H1 (cell line): Measurements from ENCODE around the gene INVS. TPM values are rescaled to one million over a fixed set of nuclear protein-coding genes. Genes with fewer than 3 reads are reported as not detected.

Experiments used
- CTCF ChIA-PET: fragments of 300-600 bp; sonication (Branson Sonifier 250); formaldehyde crosslinking; loops from one replicate; lab custom pipeline; 2021; ENCODE audit not compliant: partially characterized antibody; lab: Charles Lee
- POLR2A ChIA-PET: fragments of 300-600 bp; sonication (Branson Sonifier 250); formaldehyde crosslinking; loops from one replicate; lab custom pipeline; 2021; ENCODE audit warnings: inconsistent platforms; ENCODE audit not compliant: partially characterized antibody; lab: Charles Lee
- DNase-seq, 2 experiments: peaks; one replicate each; pipeline versions ENCODE4 v3.0.0 to v3.0.0-alpha.2; 2010 to 2022; ENCODE audit warnings: low spot score in 2 of 2, low read depth in 1 of 2, mixed read lengths in 1 of 2
- FAIRE-seq: peaks from 2 replicates; lab custom pipeline; 2011; peaks lifted over from hg19 to GRCh38; lab: Jason Lieb, UNC
- H2AFZ ChIP-seq: 2 replicates; pipeline ENCODE4 v1.8.1; 2012; ENCODE audit warnings: low read length, inconsistent platforms
- H2AK5ac ChIP-seq: 2 replicates; pipeline ENCODE4 v1.6.1; 2013; ENCODE audit warnings: low read depth, low read length
- H2BK120ac ChIP-seq: replicated peaks from 2 replicates; pipeline ENCODE3; 2013; ENCODE audit warnings: low read depth, low read length, inconsistent platforms
- H2BK12ac ChIP-seq: 2 replicates; pipeline ENCODE4 v1.6.1; 2013; ENCODE audit warnings: low read depth, low read length
- H2BK15ac ChIP-seq: 2 replicates; pipeline ENCODE4 v1.6.1; 2013; ENCODE audit warnings: low read length
- H2BK20ac ChIP-seq: 2 replicates; pipeline ENCODE4 v1.6.1; 2013; ENCODE audit warnings: low read length
- H2BK5ac ChIP-seq: 2 replicates; pipeline ENCODE4 v1.6.1; 2013; ENCODE audit warnings: low read depth, low read length
- H3K14ac ChIP-seq: 2 replicates; pipeline ENCODE4 v1.6.1; 2013; ENCODE audit warnings: inconsistent platforms; ENCODE audit not compliant: insufficient read length
- H3K18ac ChIP-seq: 2 replicates; pipeline ENCODE4 v1.6.1; 2013; ENCODE audit warnings: low read length; ENCODE audit errors: extremely low read depth
- H3K23ac ChIP-seq: 2 replicates; pipeline ENCODE4 v1.6.1; 2013; ENCODE audit warnings: inconsistent platforms; ENCODE audit not compliant: insufficient read length
- H3K23me2 ChIP-seq: 2 replicates; pipeline ENCODE4 v1.6.1; 2013; ENCODE audit warnings: low read depth, low read length
- H3K27ac ChIP-seq: 2 replicates; pipeline ENCODE4 v1.6.1; 2011; ENCODE audit warnings: low read depth, low read length, inconsistent platforms
- H3K27me3 ChIP-seq, 4 experiments: replicated peaks in 1 of 4; 1 replicate in 1 of 4; 2 replicates in 3 of 4; pipeline versions ENCODE4 v1.6.1 to v1.8.1; 2011 to 2013; ENCODE audit warnings: low read length in 3 of 4, mild to moderate bottlenecking in 3 of 4, inconsistent platforms in 2 of 4, mixed read lengths in 2 of 4, moderate library complexity in 1 of 4; ENCODE audit not compliant: control insufficient read depth in 3 of 4, insufficient read depth in 3 of 4; ENCODE audit errors: extremely low read depth in 1 of 4
- H3K36me3 ChIP-seq, 4 experiments: 2 replicates each; pipeline versions ENCODE4 v1.6.1 to v1.8.1; 2011 to 2013; ENCODE audit warnings: mild to moderate bottlenecking in 4 of 4, low read length in 3 of 4, moderate library complexity in 2 of 4, control low read depth in 1 of 4, inconsistent platforms in 1 of 4; ENCODE audit not compliant: insufficient read depth in 4 of 4, control insufficient read depth in 2 of 4
- H3K4ac ChIP-seq: replicated peaks from 2 replicates; pipeline ENCODE3; 2013; ENCODE audit warnings: low read length, low read depth, mixed read lengths, inconsistent platforms; ENCODE audit not compliant: insufficient read length
- H3K4me1 ChIP-seq, 4 experiments: replicated peaks in 1 of 4; 1 replicate in 1 of 4; 2 replicates in 3 of 4; pipeline versions ENCODE4 v1.6.1 to v1.8.1; 2011 to 2013; ENCODE audit warnings: low read length in 3 of 4, inconsistent platforms in 2 of 4, mixed read lengths in 1 of 4; ENCODE audit not compliant: insufficient read depth in 4 of 4, control insufficient read depth in 3 of 4
- H3K4me2 ChIP-seq, 2 experiments: 2 replicates each; pipeline versions ENCODE4 v1.6.1 to v1.8.1; 2011 to 2013; ENCODE audit warnings: low read depth in 2 of 2, low read length in 2 of 2, control low read depth in 1 of 2, inconsistent platforms in 1 of 2, mild to moderate bottlenecking in 1 of 2; ENCODE audit not compliant: insufficient read depth in 1 of 2
- H3K4me3 ChIP-seq, 4 experiments: fragments of 200-600, 300-600 bp in 1 of 4; sonication (generic), shearing (Covaris generic), sonication (Bioruptor Twin) in 1 of 4; 2 replicates each; pipeline versions ENCODE4 v1.5.1 to v1.8.1; 2011 to 2016; ENCODE audit warnings: low read length in 4 of 4, low read depth in 3 of 4, control low read depth in 2 of 4, inconsistent platforms in 2 of 4, mild to moderate bottlenecking in 2 of 4, mixed read lengths in 1 of 4, moderate library complexity in 1 of 4; ENCODE audit not compliant: insufficient read depth in 2 of 4; ENCODE audit errors: extremely low read depth in 1 of 4
- H3K56ac ChIP-seq: replicated peaks from 2 replicates; pipeline ENCODE3; 2013; ENCODE audit warnings: low read depth, mild to moderate bottlenecking, mixed read lengths, low read length, inconsistent platforms; ENCODE audit not compliant: insufficient read length
- H3K79me1 ChIP-seq: 2 replicates; pipeline ENCODE4 v1.6.1; 2013; ENCODE audit warnings: low read depth, low read length, control low read depth
- H3K79me2 ChIP-seq, 2 experiments: 2 replicates each; pipeline versions ENCODE4 v1.6.1 to v1.8.1; 2012 to 2013; ENCODE audit warnings: low read length in 2 of 2, mild to moderate bottlenecking in 2 of 2, inconsistent platforms in 1 of 2; ENCODE audit not compliant: insufficient read depth in 2 of 2, control insufficient read depth in 1 of 2
- H3K9ac ChIP-seq, 4 experiments: replicated peaks in 1 of 4; 1 replicate in 1 of 4; 2 replicates in 3 of 4; pipeline versions ENCODE4 v1.6.1 to v1.8.1; 2011 to 2013; ENCODE audit warnings: low read depth in 3 of 4, low read length in 3 of 4, control low read depth in 2 of 4, mild to moderate bottlenecking in 2 of 4, moderate library complexity in 2 of 4, inconsistent platforms in 1 of 4; ENCODE audit errors: extremely low read depth in 1 of 4
- H3K9me3 ChIP-seq, 2 experiments: 2 replicates each; pipeline versions ENCODE4 v1.6.1 to v1.8.1; 2012 to 2013; ENCODE audit warnings: mild to moderate bottlenecking in 2 of 2, moderate library complexity in 2 of 2, control low read depth in 1 of 2, inconsistent platforms in 1 of 2, low read depth in 1 of 2, low read length in 1 of 2, mixed read lengths in 1 of 2; ENCODE audit not compliant: insufficient read depth in 2 of 2
- H4K20me1 ChIP-seq, 2 experiments: replicated peaks in 1 of 2; 2 replicates each; pipeline versions ENCODE3 to v1.8.1; 2011 to 2013; ENCODE audit warnings: inconsistent platforms in 2 of 2, low read length in 2 of 2, mild to moderate bottlenecking in 1 of 2; ENCODE audit not compliant: insufficient read depth in 2 of 2, control insufficient read depth in 1 of 2
- H4K5ac ChIP-seq: 2 replicates; pipeline ENCODE4 v1.6.1; 2013; ENCODE audit warnings: low read length, low read depth, mixed read lengths, inconsistent platforms; ENCODE audit not compliant: insufficient read length
- H4K8ac ChIP-seq: 2 replicates; pipeline ENCODE4 v1.8.0; 2013; ENCODE audit warnings: mild to moderate bottlenecking, moderate library complexity, low read length, inconsistent platforms; ENCODE audit not compliant: insufficient read depth; ENCODE audit errors: extremely low read depth
- H4K91ac ChIP-seq: replicated peaks from 2 replicates; pipeline ENCODE3; 2013; ENCODE audit warnings: low read length, mixed read lengths, inconsistent platforms; ENCODE audit not compliant: insufficient read length
- ATF2 ChIP-seq: IDR thresholded peaks from 2 replicates; pipeline ENCODE4 v1.6.1; 2012; ENCODE audit warnings: low read length, inconsistent platforms
- PHF8 ChIP-seq: fragments of 200-600 bp; sonication (generic); conservative IDR thresholded peaks from 2 replicates; pipeline ENCODE4 v1.7.1; 2012; ENCODE audit warnings: low read depth, mild to moderate bottlenecking, inconsistent platforms, low read length, moderate library complexity
- RNF2 ChIP-seq: fragments of 200-900, 300-1000 bp; sonication (generic); IDR thresholded peaks from 2 replicates; pipeline ENCODE4 v1.7.1; 2016; ENCODE audit warnings: borderline replicate concordance, low read depth, mild to moderate bottlenecking, antibody characterized with exemption, low read length; ENCODE audit not compliant: poor library complexity, severe bottlenecking; ENCODE audit errors: missing control alignments
- polyA plus RNA-seq, 7 experiments: library from polyadenylated mRNA; depleted of rRNA in 3 of 7; stranded (reverse) in 5 of 7; unstranded in 2 of 7; fragments of >200 nt in 5 of 7; fragments of 200-250 nt in 2 of 7; gene quantifications; 1 replicate in 5 of 7; 2 replicates in 1 of 7; 4 replicates in 1 of 7; pipeline versions ENCODE4 v1.2.1 to v1.2.3, GENCODE V29; 2011 to 2013; ENCODE audit warnings: missing spikeins in 2 of 7, mixed read lengths in 2 of 7
- total RNA-seq: library from RNA; stranded (reverse); fragmentation: NEBNext Ultra II Directional; extraction: Animal tissue kit (Norgen Biotek cat#: 25700); gene quantifications from 2 replicates; pipeline ENCODE4 v1.2.1, GENCODE V29; 2021

INVS gene
- total and polyA plus RNA-seq, 2 of the 8 experiments (the other 6 are each of a cell fraction or from before 2014, with no cell fraction given): 4.1 to 6.9 TPM

- Histone ChIP-seq H3K9ac (no peak overlapping the region), H3K4me1 (peaks cover 0 to 2% (median 0%) of the 10 kb centered on the region in 4 experiments; a peak in 1 of 7 replicates), H2BK5ac (no peak overlapping the region), H2AK5ac (no peak overlapping the region), H3K27ac (no peak overlapping the region), H3K79me1 (no peaks in the 10 kb centered on the region), H3K9me3 (peaks cover 0 to 7% of the 10 kb centered on the region in 2 experiments; a peak in 2 of 4 replicates), H3K18ac (no peak overlapping the region), H3K56ac (no peak overlapping the region), H4K5ac (no peak overlapping the region), H3K27me3 (no peaks in the 10 kb centered on the region), H3K4me3 (no peak overlapping the region)
- TF ChIP-seq ATF2 (no peak), RNF2 (no peak), PHF8 (no peak)
- TF ChIP-seq, all 59 proteins: peak for 0
- Histone ChIP-seq H2BK15ac (no peak overlapping the region), H3K79me2 (no peaks in the 10 kb centered on the region), H3K14ac (no peak overlapping the region), H4K20me1 (no peaks in the 10 kb centered on the region), H3K4me2 (no peak overlapping the region), H2BK12ac (no peak overlapping the region), H3K23me2 (no peaks in the 10 kb centered on the region), H4K8ac (no peak overlapping the region), H2BK120ac (no peak overlapping the region), H4K91ac (no peak overlapping the region), H3K36me3 (no peaks in the 10 kb centered on the region; a peak in 1 of 8 replicates), H2BK20ac (no peak overlapping the region), H3K4ac (no peak overlapping the region), H3K23ac (no peak overlapping the region), H2AFZ (no peak overlapping the region)
- FAIRE-seq: no peak
- ChIA-PET CTCF (no interaction called here), POLR2A (no interaction called here)
- no peak for DNase-seq
These were observed 92.2 kb downstream of the INVS start for GRCh38 chr9:100191264-100191663.
